Testis (tissue), 3 donors: ENCODE data around the gene PPARD. TPM values are rescaled to one million over a fixed set of nuclear protein-coding genes. Genes with fewer than 3 reads are reported as not detected.

Source experiments
- DNase-seq: peaks from one replicate; pipeline ENCODE4 v3.0.0-alpha.2; 2019
- H3K27ac ChIP-seq, 2 donors: fragments of 200-600 bp; sonication (generic); one replicate each; pipeline ENCODE4 v1.5.1; 2019
- H3K27me3 ChIP-seq: fragments of 200-600 bp; sonication (generic); one replicate; pipeline ENCODE4 v1.5.1; 2019
- H3K36me3 ChIP-seq: fragments of 200-600 bp; sonication (generic); one replicate; pipeline ENCODE4 v1.5.1; 2017; ENCODE audit warnings: low read depth; ENCODE audit errors: missing control alignments
- H3K4me1 ChIP-seq: fragments of 200-600 bp; sonication (generic); one replicate; pipeline ENCODE4 v1.5.1; 2019
- H3K4me3 ChIP-seq, 2 donors: fragments of 200-600 bp; sonication (generic); one replicate each; pipeline ENCODE4 v1.5.1; 2017 to 2019
- H3K9me3 ChIP-seq: fragments of 200-600 bp; sonication (generic); one replicate; pipeline ENCODE4 v1.5.1; 2017
- CTCF ChIP-seq, 3 experiments: fragments of 450-650 bp in 2 of 3; fragments of 200-600 bp in 1 of 3; sonication (generic) in 1 of 3; IDR thresholded peaks; one replicate each; pipeline ENCODE4 v1.5.1; 2016 to 2019; ENCODE audit warnings: antibody characterized with exemption in 3 of 3, mild to moderate bottlenecking in 2 of 3, moderate library complexity in 1 of 3
- POLR2A ChIP-seq: fragments of 450-650 bp; IDR thresholded peaks from one replicate; pipeline ENCODE4 v1.6.1; 2017; ENCODE audit warnings: antibody characterized with exemption, mild to moderate bottlenecking, moderate library complexity
- WGBS, 2 donors: methylation state at CpG; one replicate each; pipeline ENCODE4 v1.1.5; 2018; 5-methylcytosine and 5-hydroxymethylcytosine counted together
- intact Hi-C: fragments of 100-400 bp; cut with DNase I; formaldehyde crosslinking; loops from one replicate; pipeline ENCODE4 v1.15.1; 2023; ENCODE audit warnings: low total_unique reads
- polyA plus RNA-seq: library from polyadenylated mRNA; stranded (reverse); fragments of 350-450 nt; fragmentation: Illumina TruSeq; extraction: RNeasy Lipid Tissue Mini Kit (QIAGEN cat#74804); gene quantifications from one replicate; pipeline ENCODE4 v1.2.3, GENCODE V29; 2014; ENCODE audit warnings: low read depth, low replicate concordance; ENCODE audit not compliant: insufficient read depth
- total RNA-seq, 2 donors: library from RNA; depleted of rRNA; stranded (reverse); fragments of >200 nt; gene quantifications; one replicate each; pipeline ENCODE4 v1.2.3, GENCODE V29; 2016

Gene PPARD
- total and polyA plus RNA-seq, 3 donors from 2014 or later, result 21.0 to 23.0 (median 21.5) TPM

GRCh38 chr6:35343835-35344550 is 1.6 kb downstream of the PPARD start:
- no peaks in the 10 kb centered on the region for H3K27me3 ChIP-seq
- no peaks in the 10 kb centered on the region for H3K36me3 ChIP-seq
- H3K4me3 ChIP-seq, result no peak overlapping the region
- peak overlapping the region in 1 of 2 donors; percentile 89 for H3K27ac ChIP-seq
- no peak for TF ChIP-seq POLR2A
- TF ChIP-seq CTCF (IDR thresholded peaks at IDR 0.05), result no peak
- 53 to 66% methylated on average over 6 of the region's 6 CpGs for WGBS, 2 donors
- no peak for DNase-seq
- H3K9me3 ChIP-seq, result no peaks in the 10 kb centered on the region
- H3K4me1 ChIP-seq, result peaks cover 14% of the 10 kb centered on the region
- intact Hi-C loops, result loop anchor here (5.0 to 10.0 kb wide), 2 partner anchors 71 to 103 kb away; no protein-coding TSS in a partner anchor

GRCh38 chr6:35351422-35351821 is 9.1 kb downstream of the PPARD start:
- H3K4me3 ChIP-seq, result no peak overlapping the region
- 84 to 98% methylated on average over 4 of the region's 4 CpGs for WGBS, 2 donors
- no peaks in the 10 kb centered on the region for H3K36me3 ChIP-seq
- intact Hi-C loops, result no loop called here
- no peaks in the 10 kb centered on the region for H3K9me3 ChIP-seq
- H3K4me1 ChIP-seq, result no peaks in the 10 kb centered on the region
- TF ChIP-seq CTCF (IDR thresholded peaks at IDR 0.05), result no peak
- no peak for DNase-seq
- H3K27ac ChIP-seq, result no peak overlapping the region
- H3K27me3 ChIP-seq, result no peaks in the 10 kb centered on the region

- H3K4me3 ChIP-seq, result no peak overlapping the region
- peaks cover 1% of the 10 kb centered on the region for H3K4me1 ChIP-seq
- 94 to 100% methylated on average over 2 of the region's 2 CpGs for WGBS, 2 donors
- H3K27me3 ChIP-seq, result no peaks in the 10 kb centered on the region
- TF ChIP-seq POLR2A (no peak), CTCF (IDR thresholded peaks at IDR 0.05) (no peak)
- H3K36me3 ChIP-seq, result no peaks in the 10 kb centered on the region
- no peak for DNase-seq
- intact Hi-C loops, result no loop called here
- H3K9me3 ChIP-seq, result no peaks in the 10 kb centered on the region
- no peak overlapping the region for H3K27ac ChIP-seq
These were observed 10.4 kb downstream of the PPARD start for GRCh38 chr6:35352735-35353134.

DNA sequence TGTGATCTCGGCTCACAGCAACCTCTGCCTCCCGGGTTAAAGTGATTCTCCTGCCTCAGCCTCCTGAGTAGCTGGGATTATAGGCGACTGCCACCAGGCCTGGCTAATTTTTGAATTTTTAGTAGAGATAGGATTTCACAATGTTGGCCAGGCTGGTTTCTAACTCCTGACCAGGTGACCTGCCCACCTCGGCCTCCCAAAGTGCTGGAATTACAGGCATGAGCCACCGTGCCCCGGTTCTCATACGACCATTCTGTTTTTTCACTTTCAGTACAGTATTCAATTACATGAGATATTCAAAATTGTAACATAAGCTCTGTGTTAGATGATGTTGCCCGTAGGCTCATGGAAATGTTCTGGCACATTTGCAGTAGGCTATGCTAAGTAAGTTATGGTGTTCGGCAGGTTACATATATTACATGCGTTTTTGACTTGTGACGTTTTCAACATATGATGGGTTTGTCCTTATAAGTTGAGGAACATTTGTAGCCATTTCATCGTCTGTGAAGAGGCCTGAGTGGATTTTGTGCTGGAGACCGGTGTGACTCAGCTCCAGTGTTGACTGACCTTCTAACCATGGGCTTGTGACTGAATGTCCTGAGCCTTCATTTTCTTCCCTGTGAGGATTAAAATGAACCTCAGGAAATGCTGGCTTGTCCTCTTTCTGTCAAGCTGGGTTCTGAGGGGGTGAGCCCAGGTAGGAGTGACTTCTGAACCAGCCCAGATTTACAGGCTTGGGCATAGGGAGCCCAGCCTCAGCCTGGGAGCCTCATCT is 12.2 kb downstream of the PPARD start:
- H3K36me3 ChIP-seq, result no peaks in the 10 kb centered on the region
- H3K27me3 ChIP-seq, result no peaks in the 10 kb centered on the region
- TF ChIP-seq CTCF (IDR thresholded peaks at IDR 0.05), result no peak
- TF ChIP-seq POLR2A, result no peak
- H3K27ac ChIP-seq, result no peak overlapping the region
- no peak overlapping the region for H3K4me3 ChIP-seq
- intact Hi-C loops, result loop anchor here (5.0 kb wide), 1 partner anchor 98 kb away; the partner anchor contains the start of gene FANCE
- DNase-seq, result no peak
- peaks cover 17% of the 10 kb centered on the region for H3K4me1 ChIP-seq
- H3K9me3 ChIP-seq, result no peaks in the 10 kb centered on the region
- WGBS, 2 donors, result 95 to 96% methylated on average over 13 of the region's 13 CpGs
